ENCODE data around the gene PAQR6. TPM values are rescaled to one million over a fixed set of nuclear protein-coding genes. Genes with fewer than 3 reads are reported as not detected.

Gene PAQR6
- polyA plus RNA-seq, 1 experiment = 0.06 TPM

DNA sequence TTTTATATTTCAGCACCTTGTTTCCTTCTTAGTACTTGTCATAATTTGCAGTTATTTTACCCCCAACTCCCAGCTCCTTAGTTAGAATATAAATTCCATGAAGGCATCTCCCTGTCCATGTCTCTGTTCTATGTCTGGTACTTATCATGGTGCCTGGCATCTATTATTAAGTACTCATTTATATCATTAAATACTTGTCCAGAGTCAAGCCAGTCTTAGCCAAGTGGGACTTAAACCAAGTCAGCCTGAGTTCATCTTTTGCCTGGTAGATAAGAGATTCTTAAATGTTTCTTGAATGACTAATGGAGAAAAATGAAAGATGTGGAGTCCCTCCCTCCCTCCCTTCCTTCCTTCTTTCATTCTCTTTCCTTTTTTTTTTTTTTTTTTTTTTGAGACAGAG is 44.5 kb downstream of the PAQR6 start:
- ChIA-PET POLR2A (no interaction called here), CTCF (interaction anchor here (0.9 kb wide), 1 partner anchor 75 kb away, joined by 3 read pairs; no protein-coding TSS in a partner anchor)
- no peak for DNase-seq (ENCODE audit: low read depth)

DNA sequence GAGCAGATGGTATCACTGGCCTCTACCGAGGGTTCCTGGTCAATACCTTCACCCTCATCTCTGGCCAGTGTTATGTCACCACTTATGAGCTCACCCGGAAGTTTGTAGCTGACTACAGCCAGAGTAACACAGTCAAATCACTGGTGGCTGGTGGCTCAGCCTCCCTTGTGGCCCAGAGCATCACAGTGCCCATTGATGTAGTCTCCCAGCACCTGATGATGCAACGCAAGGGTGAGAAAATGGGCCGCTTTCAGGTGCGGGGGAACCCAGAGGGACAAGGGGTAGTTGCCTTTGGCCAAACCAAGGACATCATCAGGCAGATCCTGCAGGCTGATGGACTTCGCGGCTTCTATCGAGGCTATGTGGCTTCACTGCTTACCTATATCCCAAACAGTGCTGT is 47.8 kb downstream of the PAQR6 start:
- Histone ChIP-seq H3K4me3 (ENCODE audit: low read depth, low read length) (no peak overlapping the region), H3K27me3 (ENCODE audit: control insufficient read depth, insufficient read depth, low read length) (no peaks in the 10 kb centered on the region), H3K36me3 (ENCODE audit: control insufficient read depth, insufficient read depth, low read length) (peaks cover 9% of the 10 kb centered on the region)
- DNase-seq (ENCODE audit: low read depth) = no peak
- ChIA-PET POLR2A (interaction anchor here (0.6 to 1.0 kb wide), 2 partner anchors 12 to 86 kb away, joined by 7 to 13 read pairs; partner anchors contain the start of gene PMF1), CTCF (interaction anchor here (1.3 kb wide), 1 partner anchor 54 kb away, joined by 4 read pairs; no protein-coding TSS in a partner anchor)
- TF ChIP-seq, protein P1, sequence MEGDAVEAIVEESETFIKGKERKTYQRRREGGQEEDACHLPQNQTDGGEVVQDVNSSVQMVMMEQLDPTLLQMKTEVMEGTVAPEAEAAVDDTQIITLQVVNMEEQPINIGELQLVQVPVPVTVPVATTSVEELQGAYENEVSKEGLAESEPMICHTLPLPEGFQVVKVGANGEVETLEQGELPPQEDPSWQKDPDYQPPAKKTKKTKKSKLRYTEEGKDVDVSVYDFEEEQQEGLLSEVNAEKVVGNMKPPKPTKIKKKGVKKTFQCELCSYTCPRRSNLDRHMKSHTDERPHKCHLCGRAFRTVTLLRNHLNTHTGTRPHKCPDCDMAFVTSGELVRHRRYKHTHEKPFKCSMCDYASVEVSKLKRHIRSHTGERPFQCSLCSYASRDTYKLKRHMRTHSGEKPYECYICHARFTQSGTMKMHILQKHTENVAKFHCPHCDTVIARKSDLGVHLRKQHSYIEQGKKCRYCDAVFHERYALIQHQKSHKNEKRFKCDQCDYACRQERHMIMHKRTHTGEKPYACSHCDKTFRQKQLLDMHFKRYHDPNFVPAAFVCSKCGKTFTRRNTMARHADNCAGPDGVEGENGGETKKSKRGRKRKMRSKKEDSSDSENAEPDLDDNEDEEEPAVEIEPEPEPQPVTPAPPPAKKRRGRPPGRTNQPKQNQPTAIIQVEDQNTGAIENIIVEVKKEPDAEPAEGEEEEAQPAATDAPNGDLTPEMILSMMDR (IDR thresholded peaks at IDR 0.05; ENCODE audit: insufficient read depth, low read depth, low read length) = no peak

More for the DNA sequence above, 44.5 kb downstream of the PAQR6 start:
- no peaks in the 10 kb centered on the region for H3K27me3 ChIP-seq (ENCODE audit: control insufficient read depth, insufficient read depth, low read length)
- peaks cover 9% of the 10 kb centered on the region for H3K36me3 ChIP-seq (ENCODE audit: control insufficient read depth, insufficient read depth, low read length)
- H3K4me3 ChIP-seq (ENCODE audit: low read depth, low read length) = no peak overlapping the region
- TF ChIP-seq, protein P1 (IDR thresholded peaks at IDR 0.05; ENCODE audit: insufficient read depth, low read depth, low read length) = no peak

DNA sequence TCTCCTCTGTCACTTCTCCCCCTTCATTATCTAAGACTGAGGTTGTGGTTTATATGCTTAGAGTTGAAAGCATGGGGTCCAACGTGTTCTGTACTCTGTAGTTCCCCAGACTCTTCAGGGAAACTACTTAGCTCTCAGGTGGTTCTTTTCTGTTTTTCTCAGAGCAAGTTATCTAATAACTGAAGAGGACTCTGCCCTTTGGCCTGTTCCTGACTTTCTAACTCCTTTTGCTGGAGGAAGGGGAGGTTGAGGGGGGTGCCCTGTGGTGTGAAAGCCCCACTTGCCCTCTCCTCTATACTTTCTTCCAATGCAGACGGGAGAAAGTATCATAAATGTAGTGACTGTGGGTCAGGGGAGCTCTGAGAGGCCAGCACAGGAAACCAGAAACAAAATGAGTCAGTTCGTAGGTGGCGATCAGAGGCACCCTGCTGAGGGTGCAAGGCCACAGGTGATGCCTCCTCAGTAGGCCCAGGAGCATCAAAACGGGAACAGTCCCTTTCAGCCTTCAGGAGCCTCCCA is 49.0 kb downstream of the PAQR6 start:
- no peaks in the 10 kb centered on the region for H3K27me3 ChIP-seq (ENCODE audit: control insufficient read depth, insufficient read depth, low read length)
- TF ChIP-seq, protein P1 (IDR thresholded peaks at IDR 0.05; ENCODE audit: insufficient read depth, low read depth, low read length) = no peak
- ChIA-PET POLR2A (interaction anchor here (0.8 kb wide), 1 partner anchor 407 kb away, joined by 5 read pairs; no protein-coding TSS in a partner anchor), CTCF (interaction anchor here (1.3 to 2.6 kb wide), 2 partner anchors 14 to 53 kb away, joined by 4 to 7 read pairs; partner anchors contain the start of gene PMF1)
- no peak overlapping the region for H3K4me3 ChIP-seq (ENCODE audit: low read depth, low read length)
- peaks cover 9% of the 10 kb centered on the region for H3K36me3 ChIP-seq (ENCODE audit: control insufficient read depth, insufficient read depth, low read length)
- DNase-seq (ENCODE audit: low read depth) = no peak

DNA sequence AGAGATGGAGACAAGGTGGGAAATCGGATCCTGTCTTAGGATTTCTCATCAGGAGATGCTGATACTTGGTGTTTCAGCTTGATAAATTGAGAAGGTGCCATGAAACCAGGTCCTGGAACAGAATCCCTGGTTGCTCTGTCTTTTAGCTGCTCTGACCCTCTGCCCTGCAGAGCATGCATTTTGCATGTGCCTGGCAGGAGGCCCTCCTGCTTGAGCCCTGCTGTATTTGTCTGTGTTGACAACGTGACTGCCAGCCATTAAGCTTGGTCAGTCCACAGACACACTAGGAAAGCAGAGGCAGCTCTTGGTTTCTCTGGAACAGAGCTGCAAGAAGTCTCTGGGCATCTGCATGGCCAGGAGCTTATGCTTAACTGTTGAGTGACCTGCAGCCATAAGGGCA is 51.4 kb downstream of the PAQR6 start:
- CTCF ChIA-PET = interaction anchor here (1.4 kb wide), 1 partner anchor 28 kb away, joined by 3 read pairs; no protein-coding TSS in a partner anchor
- DNase-seq (ENCODE audit: low read depth) = no peak
- POLR2A ChIA-PET = no interaction called here
- Histone ChIP-seq H3K36me3 (ENCODE audit: control insufficient read depth, insufficient read depth, low read length) (peaks cover 9% of the 10 kb centered on the region), H3K27me3 (ENCODE audit: control insufficient read depth, insufficient read depth, low read length) (no peaks in the 10 kb centered on the region), H3K4me3 (ENCODE audit: low read depth, low read length) (no peak overlapping the region)
- TF ChIP-seq, protein P1 (IDR thresholded peaks at IDR 0.05; ENCODE audit: insufficient read depth, low read depth, low read length) = no peak

DNA sequence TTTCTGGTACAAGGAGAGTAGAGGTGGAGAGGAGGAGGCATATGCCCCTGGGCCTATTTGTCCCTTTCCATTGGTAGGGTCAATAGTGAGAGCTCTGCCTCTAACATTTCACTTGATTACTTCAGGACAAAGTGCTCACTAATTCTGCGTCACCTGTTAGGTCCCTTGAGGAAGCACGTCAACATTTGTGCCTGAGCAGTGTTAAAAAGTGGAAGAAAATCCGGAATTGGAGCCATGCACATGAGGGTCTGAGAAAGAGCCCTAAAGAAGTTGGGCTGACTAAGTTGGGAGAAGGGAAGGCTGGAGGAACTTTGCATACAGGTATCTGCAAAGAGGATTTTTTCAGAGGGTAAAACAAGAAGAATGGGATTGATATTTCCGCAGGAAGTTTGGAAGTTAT is 52.0 kb downstream of the PAQR6 start:
- Histone ChIP-seq H3K27me3 (ENCODE audit: control insufficient read depth, insufficient read depth, low read length) (no peaks in the 10 kb centered on the region), H3K4me3 (ENCODE audit: low read depth, low read length) (no peak overlapping the region), H3K36me3 (ENCODE audit: control insufficient read depth, insufficient read depth, low read length) (peaks cover 9% of the 10 kb centered on the region)
- no peak for DNase-seq (ENCODE audit: low read depth)
- TF ChIP-seq, protein P1 (IDR thresholded peaks at IDR 0.05; ENCODE audit: insufficient read depth, low read depth, low read length) = no peak
- ChIA-PET POLR2A (no interaction called here), CTCF (interaction anchor here (1.4 kb wide), 1 partner anchor 29 kb away, joined by 3 read pairs; no protein-coding TSS in a partner anchor)
